Common myeloid progenitor, CD34-positive (primary cell): ENCODE measurements around the gene NDC1.

Source experiments
- CTCF ChIA-PET: fragments of 350-600 bp; sonication (Branson Sonifier 250); formaldehyde crosslinking; loops from one replicate; lab custom pipeline; 2021; ENCODE audit warnings: antibody characterized with exemption; lab: Charles Lee
- POLR2A ChIA-PET: fragments of 350-600 bp; sonication (Branson Sonifier 250); formaldehyde crosslinking; loops from one replicate; lab custom pipeline; 2021; ENCODE audit warnings: antibody characterized with exemption; lab: Charles Lee
- DNase-seq, 3 donors: peaks; one replicate each; pipeline versions ENCODE4 v3.0.0 to v3.0.0-alpha.2; 2013
- H3K27ac ChIP-seq, 2 experiments: 1 replicate in 1 of 2; 2 replicates in 1 of 2; pipeline ENCODE4 v1.7.0; 2013; ENCODE audit warnings: inconsistent platforms in 2 of 2, low read length in 2 of 2, mild to moderate bottlenecking in 2 of 2, low read depth in 1 of 2, moderate library complexity in 1 of 2; ENCODE audit not compliant: severe bottlenecking in 2 of 2, insufficient read depth in 1 of 2, poor library complexity in 1 of 2
- H3K27me3 ChIP-seq, 5 experiments: replicated peaks in 2 of 5; 1 replicate in 3 of 5; 2 replicates in 2 of 5; pipeline versions ENCODE4 v1.6.1 to v1.7.0; 2013; ENCODE audit warnings: low read length in 4 of 5, mild to moderate bottlenecking in 2 of 5, moderate library complexity in 2 of 5, inconsistent platforms in 1 of 5; ENCODE audit not compliant: insufficient read depth in 5 of 5, control insufficient read depth in 4 of 5
- H3K36me3 ChIP-seq, 4 experiments: 1 replicate in 2 of 4; 2 replicates in 2 of 4; pipeline versions ENCODE4 v1.6.1 to v1.7.0; 2013; ENCODE audit warnings: low read length in 3 of 4, control low read depth in 1 of 4, mild to moderate bottlenecking in 1 of 4; ENCODE audit not compliant: control insufficient read depth in 4 of 4, insufficient read depth in 4 of 4
- H3K4me1 ChIP-seq, 4 experiments: 1 replicate in 3 of 4; 2 replicates in 1 of 4; pipeline versions ENCODE4 v1.6.1 to v1.7.1; 2013; ENCODE audit warnings: low read length in 3 of 4, mild to moderate bottlenecking in 3 of 4, control low read depth in 1 of 4, inconsistent platforms in 1 of 4, moderate library complexity in 1 of 4; ENCODE audit not compliant: control insufficient read depth in 4 of 4, insufficient read depth in 4 of 4; ENCODE audit errors: control extremely low read depth in 1 of 4
- H3K4me3 ChIP-seq, 7 experiments: 1 replicate in 4 of 7; 2 replicates in 3 of 7; pipeline versions ENCODE4 v1.5.1 to v1.7.0; 2013; ENCODE audit warnings: mild to moderate bottlenecking in 7 of 7, low read length in 6 of 7, moderate library complexity in 6 of 7, inconsistent platforms in 2 of 7, low read depth in 2 of 7, control low read depth in 1 of 7; ENCODE audit not compliant: insufficient read depth in 4 of 7, control insufficient read depth in 1 of 7; ENCODE audit errors: extremely low read depth in 1 of 7
- H3K9me3 ChIP-seq, 5 experiments: 1 replicate in 4 of 5; 2 replicates in 1 of 5; pipeline versions ENCODE4 v1.6.1 to v1.7.1; 2013; ENCODE audit warnings: low read length in 4 of 5, mild to moderate bottlenecking in 2 of 5, inconsistent platforms in 1 of 5, low read depth in 1 of 5, moderate library complexity in 1 of 5; ENCODE audit not compliant: control insufficient read depth in 4 of 5, insufficient read depth in 2 of 5; ENCODE audit errors: control extremely low read depth in 1 of 5
- WGBS: methylation state at CpG from one replicate; pipeline ENCODE4 v1.1.5; 2013; ENCODE audit not compliant: insufficient coverage; 5-methylcytosine and 5-hydroxymethylcytosine counted together

NDC1 gene

GRCh38 chr1:53850082-53850673 lies 12.1 kb upstream of the NDC1 start:
- Histone ChIP-seq H3K27ac (no peak overlapping the region), H3K4me3 (no peak overlapping the region), H3K36me3 (peaks cover 13 to 36% (median 23%) of the 10 kb centered on the region in 4 experiments), H3K9me3 (peaks cover 0 to 3% (median 0%) of the 10 kb centered on the region in 5 experiments), H3K27me3 (no peaks in the 10 kb centered on the region), H3K4me1 (no peaks in the 10 kb centered on the region)
- WGBS: 98% methylated on average over 5 of the region's 7 CpGs
- POLR2A ChIA-PET: interaction anchor here (0.7 kb wide), 1 partner anchor 14 kb away, joined by 3 read pairs; no protein-coding TSS in a partner anchor
- CTCF ChIA-PET: interaction anchor here (0.8 to 1.7 kb wide), 5 partner anchors 8 to 108 kb away, joined by 3 to 5 read pairs (median 4); no protein-coding TSS in a partner anchor
- DNase-seq: no peak

GRCh38 chr1:53847980-53848379 lies 9.9 kb upstream of the NDC1 start:
- Histone ChIP-seq H3K9me3 (peaks cover 0 to 3% (median 0%) of the 10 kb centered on the region in 5 experiments), H3K27me3 (no peaks in the 10 kb centered on the region), H3K27ac (no peak overlapping the region), H3K36me3 (peaks cover 2 to 16% (median 13%) of the 10 kb centered on the region in 4 experiments), H3K4me1 (no peaks in the 10 kb centered on the region), H3K4me3 (no peak overlapping the region)
- ChIA-PET CTCF (interaction anchor here (1.2 to 2.2 kb wide), 3 partner anchors 8 to 13 kb away, joined by 4 to 10 read pairs (median 6); no protein-coding TSS in a partner anchor), POLR2A (no interaction called here)
- DNase-seq: no peak
- WGBS: 88% methylated on average over 6 of the region's 6 CpGs

- H3K4me1 ChIP-seq: peaks cover 0 to 5% (median under 1%) of the 10 kb centered on the region in 4 experiments
- ChIA-PET POLR2A (no interaction called here), CTCF (no interaction called here)
- no peak for DNase-seq
- H3K27me3 ChIP-seq: no peaks in the 10 kb centered on the region
- H3K9me3 ChIP-seq: no peaks in the 10 kb centered on the region
- no peak overlapping the region for H3K4me3 ChIP-seq
- H3K36me3 ChIP-seq: no peaks in the 10 kb centered on the region
- no peak overlapping the region for H3K27ac ChIP-seq
- WGBS: no CpG with 5 or more reads among the region's 3 CpGs
Measured at GRCh38 chr1:53842347-53842746, 4.3 kb upstream of the NDC1 start.

GRCh38 chr1:53838654-53838974 lies 518 bp upstream of the NDC1 start:
- Histone ChIP-seq H3K27me3 (no peaks in the 10 kb centered on the region), H3K9me3 (no peaks in the 10 kb centered on the region), H3K4me1 (peaks cover 0 to 15% (median 8%) of the 10 kb centered on the region in 4 experiments), H3K36me3 (peaks cover 0 to 7% (median 0%) of the 10 kb centered on the region in 4 experiments), H3K27ac (peak overlapping the region; percentile 98 to 99), H3K4me3 (peak overlapping the region in 6 of 7 experiments; percentile 92 to 99 (median 97))
- no peak for DNase-seq
- ChIA-PET CTCF (interaction anchor here (1.4 kb wide), 1 partner anchor 13 kb away, joined by 5 read pairs; no protein-coding TSS in a partner anchor), POLR2A (interaction anchor here (0.6 to 1.7 kb wide), 2 partner anchors 215 to 1517 kb away, joined by 3 read pairs; partner anchors contain the start of genes TCEANC2 and TMEM59)
- 0% methylated on average over 1 of the region's 2 CpGs for WGBS

- Histone ChIP-seq H3K4me3 (peak overlapping the region; percentile 87 to 99 (median 97)), H3K9me3 (no peaks in the 10 kb centered on the region), H3K4me1 (peaks cover 0 to 15% (median 8%) of the 10 kb centered on the region in 4 experiments), H3K27ac (peak overlapping the region; percentile 98 to 99), H3K36me3 (peaks cover 0 to 7% (median 0%) of the 10 kb centered on the region in 4 experiments), H3K27me3 (no peaks in the 10 kb centered on the region)
- WGBS: 2% methylated on average over 5 of the region's 5 CpGs
- ChIA-PET POLR2A (interaction anchor here (1.7 kb wide), 1 partner anchor 216 kb away, joined by 3 read pairs; the partner anchor contains the start of genes TCEANC2 and TMEM59), CTCF (interaction anchor here (1.4 kb wide), 1 partner anchor 14 kb away, joined by 5 read pairs; no protein-coding TSS in a partner anchor)
- DNase-seq: no peak
Measured at GRCh38 chr1:53837646-53837923, 511 bp downstream of the NDC1 start.

GRCh38 chr1:53835491-53835890 lies 2.6 kb downstream of the NDC1 start:
- Histone ChIP-seq H3K9me3 (no peaks in the 10 kb centered on the region), H3K27me3 (no peaks in the 10 kb centered on the region), H3K4me1 (peaks cover 0 to 15% (median 8%) of the 10 kb centered on the region in 4 experiments), H3K4me3 (no peak overlapping the region), H3K36me3 (peaks cover 0 to 13% (median 0%) of the 10 kb centered on the region in 4 experiments), H3K27ac (no peak overlapping the region)
- WGBS: no CpG with 5 or more reads among the region's 2 CpGs
- DNase-seq: peak in 1 of 3 donors; percentile 6
- POLR2A ChIA-PET: interaction anchor here (0.6 kb wide), 1 partner anchor 15 kb away, joined by 3 read pairs; no protein-coding TSS in a partner anchor
- CTCF ChIA-PET: no interaction called here

GRCh38 chr1:53834776-53835175 lies 3.3 kb downstream of the NDC1 start:
- CTCF ChIA-PET: interaction anchor here (0.8 kb wide), 1 partner anchor 125 kb away, joined by 3 read pairs; no protein-coding TSS in a partner anchor
- WGBS: 100% methylated on average over 7 of the region's 11 CpGs
- POLR2A ChIA-PET: no interaction called here

More at GRCh38 chr1:53834776-53835175, 3.3 kb downstream of the NDC1 start:
- peaks cover 0 to 15% (median 8%) of the 10 kb centered on the region in 4 experiments for H3K4me1 ChIP-seq
- no peaks in the 10 kb centered on the region for H3K27me3 ChIP-seq
- H3K4me3 ChIP-seq: no peak overlapping the region
- no peaks in the 10 kb centered on the region for H3K9me3 ChIP-seq
- no peak overlapping the region for H3K27ac ChIP-seq
- DNase-seq: no peak
- peaks cover 0 to 16% (median 0%) of the 10 kb centered on the region in 4 experiments for H3K36me3 ChIP-seq
